ENCODE measurements around the gene SLC23A2.
"Not testable (repeated sequence)": the region's sequence is repeated elsewhere in the genome, so short reads cannot be mapped to it uniquely, and the experiment has no call there.

The SLC23A2 gene

DNA sequence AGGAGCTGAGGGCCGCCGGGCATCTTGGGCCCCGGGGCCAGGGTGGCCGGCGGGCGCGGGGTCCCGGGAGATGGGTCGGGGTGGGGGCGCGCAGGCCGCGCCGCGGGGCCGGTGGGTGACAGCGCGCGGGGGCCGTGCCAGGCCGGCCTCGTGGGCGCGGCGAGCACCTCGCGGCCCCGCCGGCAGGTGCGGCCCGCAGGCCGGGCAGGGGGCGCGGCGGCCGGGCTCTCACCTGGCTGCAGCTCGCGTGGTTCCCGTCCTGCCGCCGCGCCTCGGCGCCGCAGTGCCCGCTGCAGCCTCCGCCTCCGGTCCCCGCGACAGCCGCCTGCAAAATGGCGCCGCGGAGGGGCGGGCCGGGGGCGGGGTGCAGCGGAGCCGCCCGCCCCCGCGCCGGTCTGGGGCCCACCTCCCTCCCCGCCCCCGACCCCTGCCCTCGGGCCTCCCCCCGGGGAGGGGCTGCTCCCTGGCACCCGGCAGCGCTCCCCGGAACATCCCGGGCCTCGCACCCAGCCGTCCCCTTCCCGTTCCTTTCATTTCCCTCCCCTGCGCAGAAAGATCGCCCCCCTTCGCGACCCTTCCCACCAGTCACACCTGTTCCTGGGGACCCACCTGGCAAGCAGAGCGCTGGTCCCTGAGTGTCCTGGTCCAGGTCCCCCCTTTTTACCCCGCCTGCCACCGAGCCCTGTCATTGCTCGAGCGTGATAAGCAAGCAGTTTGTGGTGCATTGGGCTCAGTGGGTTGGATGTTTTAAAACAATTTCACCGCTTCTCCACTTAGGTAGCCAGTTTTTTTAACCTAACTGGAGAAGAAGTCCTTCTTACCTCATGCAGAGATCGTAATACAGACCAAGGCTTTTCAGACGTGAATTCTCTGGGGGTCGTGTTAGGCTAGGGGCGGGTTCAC lies at the start of gene SLC23A2:
Gene SLC23A2 (minus strand): TSS at position 337 of the 903 bp plus-strand sequence. CDS start 68,948 bp downstream, outside the sequence.
- DNase-seq (ENCODE audit: low read depth) = peak; percentile 19

DNA sequence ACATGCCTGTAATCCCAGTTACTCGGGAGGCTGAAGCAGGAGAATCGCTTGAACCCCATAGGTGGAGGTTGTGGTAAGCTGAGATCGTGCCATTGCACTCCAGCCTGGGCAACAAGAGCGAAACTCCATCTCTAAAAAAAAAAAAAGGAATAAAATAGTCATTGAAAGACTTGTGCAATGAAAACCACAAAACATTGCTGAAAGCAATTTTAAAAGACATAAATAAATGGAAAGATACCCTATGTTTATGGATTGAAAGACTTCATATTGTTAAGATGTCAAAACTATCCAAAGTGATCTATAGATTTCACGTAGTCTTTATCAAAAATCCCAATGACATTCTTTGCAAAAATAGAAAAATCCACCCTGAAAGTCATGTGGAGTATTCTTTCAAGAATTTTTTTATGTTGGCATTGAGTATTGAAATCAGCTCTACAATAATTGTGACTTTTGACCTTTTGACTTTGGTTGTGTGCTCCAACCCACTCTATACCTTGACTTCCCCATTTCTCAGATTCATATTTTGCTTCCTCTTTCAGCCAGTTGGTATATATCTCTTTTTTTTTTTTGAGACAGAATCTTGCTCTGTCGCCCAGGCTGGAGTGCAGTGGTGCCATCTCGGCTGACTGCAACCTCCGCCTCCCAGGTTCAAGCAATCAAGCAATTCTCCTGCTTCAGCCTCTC lies 45.5 kb upstream of the SLC23A2 start:
- no peak for DNase-seq (ENCODE audit: low read depth)

DNA sequence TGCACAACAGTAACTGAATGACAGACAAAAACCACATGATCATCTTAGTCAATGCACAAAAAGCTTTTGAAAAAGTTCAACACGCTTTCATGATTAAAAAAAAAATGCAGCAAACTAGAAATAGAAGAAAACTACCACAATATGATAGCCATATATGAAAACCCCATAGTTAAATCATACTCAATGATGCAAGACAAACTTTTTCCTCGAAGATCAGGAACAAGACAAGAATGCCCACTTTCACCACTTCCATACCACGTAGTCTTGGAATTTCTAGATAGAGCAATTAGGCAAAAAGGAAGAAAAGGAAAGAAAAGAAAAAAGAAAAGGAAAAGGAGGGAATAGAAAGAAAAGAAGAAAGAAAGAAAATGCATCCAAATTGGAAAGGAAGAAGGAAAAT lies 44.6 kb upstream of the SLC23A2 start:
- DNase-seq (ENCODE audit: low read depth) = no peak

DNA sequence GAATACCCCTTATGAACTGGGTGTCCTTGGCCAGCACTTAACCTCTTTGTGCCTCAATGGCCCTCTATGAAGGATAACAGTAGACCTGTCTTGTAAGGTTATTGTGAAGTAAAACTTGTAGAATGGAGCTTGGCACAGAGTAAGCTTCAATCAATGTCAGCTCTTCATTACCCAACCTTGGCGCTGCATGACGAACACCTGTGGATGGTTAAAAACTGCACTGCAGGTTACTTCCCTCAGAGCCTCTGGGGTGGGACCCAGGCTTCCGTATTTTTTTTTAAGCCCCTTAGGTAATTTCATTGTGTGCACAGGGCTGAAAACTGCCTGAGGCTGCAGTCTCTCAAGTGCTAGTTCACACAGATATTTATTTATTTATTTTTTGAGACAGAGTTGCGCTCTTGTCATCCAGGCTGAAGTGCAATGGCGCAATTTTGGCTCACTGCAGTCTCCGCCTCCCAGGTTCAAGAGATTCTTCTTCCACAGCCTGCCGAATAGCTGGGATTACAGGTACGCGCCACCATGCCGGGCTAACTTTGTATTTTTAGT lies 42.8 kb upstream of the SLC23A2 start:
- DNase-seq (ENCODE audit: low read depth) = no peak

DNA sequence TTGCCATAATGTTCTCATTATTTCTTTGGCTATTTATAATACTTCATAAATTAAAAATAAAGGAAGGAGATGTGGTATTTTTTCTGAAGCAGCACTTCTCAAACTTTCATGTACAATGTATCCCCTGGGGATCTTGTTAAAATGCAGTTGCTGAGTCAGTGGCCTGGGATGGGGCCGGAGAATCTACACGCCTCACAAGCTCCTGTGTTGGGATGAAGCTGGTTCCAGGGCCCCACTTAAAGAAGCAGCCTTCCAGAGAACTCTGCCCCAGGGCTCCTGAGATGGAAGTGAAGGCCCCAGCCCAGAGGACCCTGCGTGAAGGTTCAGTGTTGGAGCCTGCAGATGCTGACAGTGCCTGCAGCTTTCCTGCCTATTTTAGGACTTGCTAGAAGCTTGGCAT lies 40.1 kb upstream of the SLC23A2 start:
- no peak for DNase-seq (ENCODE audit: low read depth)

DNA sequence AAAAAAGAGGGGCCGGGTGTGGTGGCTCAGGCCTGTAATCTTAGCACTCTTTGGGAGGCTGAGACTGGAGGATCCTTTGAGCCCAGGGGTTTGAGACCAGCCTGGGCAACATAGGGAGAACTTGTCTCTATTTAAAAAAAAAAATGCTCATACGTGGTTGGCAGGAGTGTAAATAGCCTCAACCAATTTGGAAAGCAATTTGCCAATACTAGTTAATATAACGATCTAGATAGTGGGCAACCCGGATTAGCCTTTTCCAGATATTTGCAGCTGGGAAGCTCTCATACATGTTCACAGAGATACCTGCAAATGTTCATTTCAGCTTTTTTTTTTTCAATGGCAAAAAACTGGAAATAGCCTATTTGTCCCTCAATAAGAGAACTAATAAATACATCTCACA lies 39.0 kb upstream of the SLC23A2 start:
- no peak for DNase-seq (ENCODE audit: low read depth)

DNA sequence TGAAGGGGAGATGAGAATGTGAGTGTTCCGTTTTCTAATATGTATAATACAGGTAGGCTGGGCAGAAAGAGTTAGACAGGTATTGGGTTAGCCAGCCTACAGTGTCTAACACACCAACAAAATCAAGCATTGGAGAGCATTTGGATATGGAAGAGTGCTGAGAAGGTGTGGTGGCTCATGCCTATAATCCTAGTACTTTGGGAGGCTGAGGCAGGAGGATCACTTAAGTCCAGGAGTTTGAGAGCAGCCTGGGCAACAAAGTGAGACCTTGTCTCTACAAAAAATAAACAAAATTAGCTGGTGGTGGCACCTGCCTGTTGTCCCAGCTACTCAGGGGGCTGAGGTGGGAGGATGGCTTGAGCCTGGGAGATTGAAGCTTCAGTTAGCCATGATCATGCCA lies 38.6 kb upstream of the SLC23A2 start:
- DNase-seq (ENCODE audit: low read depth) = no peak

DNA sequence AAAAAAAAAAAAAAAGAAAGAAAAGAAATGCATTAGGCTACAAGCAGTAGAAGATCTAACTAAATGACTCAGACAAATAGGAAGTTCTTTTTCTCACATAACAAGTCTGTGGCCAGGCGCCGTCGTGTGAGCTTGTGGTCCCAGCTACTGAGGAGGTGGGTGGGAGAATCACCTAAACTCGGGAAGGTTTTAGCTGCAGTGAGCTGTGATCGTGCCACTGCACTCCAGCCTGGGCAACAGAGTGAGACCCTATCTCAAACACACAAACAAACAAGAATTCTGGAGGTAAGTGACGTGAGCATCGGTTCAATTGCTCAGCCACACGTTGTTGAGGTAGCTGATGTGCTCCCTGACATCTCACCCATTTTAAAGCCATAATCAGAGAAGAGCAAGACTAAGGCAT lies 37.9 kb upstream of the SLC23A2 start:
- DNase-seq (ENCODE audit: low read depth) = peak; percentile 43

DNA sequence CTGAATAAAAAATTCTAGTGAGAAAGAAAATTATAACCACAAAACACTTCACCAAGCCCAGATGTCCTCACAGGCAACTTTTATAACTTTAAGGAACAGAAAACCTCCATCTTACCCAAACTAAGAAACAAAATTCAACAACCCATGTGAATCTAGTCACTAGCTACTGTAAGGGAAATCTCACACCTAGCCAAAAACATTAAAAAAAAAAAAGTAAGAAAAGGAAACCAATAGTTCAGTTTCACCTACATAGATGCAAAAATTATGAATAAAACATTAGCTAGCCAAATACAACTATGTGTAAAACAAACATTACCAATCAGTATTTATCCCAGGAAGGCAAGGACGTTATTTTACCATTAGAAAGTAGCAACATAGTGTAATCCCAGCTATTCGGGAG lies 35.5 kb upstream of the SLC23A2 start:
- DNase-seq (ENCODE audit: low read depth) = no peak

DNA sequence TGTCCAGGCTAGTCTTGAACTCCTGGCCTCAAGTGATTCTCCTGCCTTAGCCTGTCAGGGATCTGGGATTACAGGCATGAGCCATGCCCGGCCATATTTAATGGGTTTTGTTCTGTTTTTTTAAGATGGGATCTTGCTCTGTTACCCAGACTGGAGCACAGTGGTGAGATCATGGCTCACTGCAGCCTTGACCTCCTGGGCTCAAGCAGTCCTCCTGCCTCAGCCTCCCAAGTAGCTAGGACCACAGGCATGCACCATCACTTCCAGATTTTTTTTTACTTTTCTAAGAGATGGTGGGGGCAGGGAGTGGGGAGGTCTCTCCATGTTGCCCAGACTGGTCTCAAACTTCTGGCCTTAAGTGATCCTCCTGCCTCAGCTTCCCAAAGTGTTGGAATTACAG lies 34.2 kb upstream of the SLC23A2 start:
- not testable (repeated sequence) for DNase-seq (ENCODE audit: low read depth)

DNA sequence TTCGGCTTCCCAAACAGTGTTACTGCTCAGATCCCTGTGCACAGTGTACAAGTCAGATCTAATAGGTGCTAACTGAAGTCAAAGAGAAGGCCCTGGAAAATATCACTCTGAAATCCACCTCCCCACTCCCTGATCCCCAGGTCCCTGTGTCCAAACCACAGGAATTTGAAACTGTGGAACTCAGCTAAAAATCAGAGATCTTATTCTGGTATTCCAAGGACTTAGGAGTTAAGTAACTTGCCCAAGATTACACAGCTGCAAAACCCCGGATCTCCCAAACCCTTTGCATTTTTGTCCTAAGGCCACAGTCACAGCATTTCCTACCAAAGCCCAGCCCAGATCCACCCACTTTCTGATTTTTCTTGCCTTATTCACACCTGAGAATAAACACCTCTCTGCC lies 32.3 kb upstream of the SLC23A2 start:
- no peak for DNase-seq (ENCODE audit: low read depth)

DNA sequence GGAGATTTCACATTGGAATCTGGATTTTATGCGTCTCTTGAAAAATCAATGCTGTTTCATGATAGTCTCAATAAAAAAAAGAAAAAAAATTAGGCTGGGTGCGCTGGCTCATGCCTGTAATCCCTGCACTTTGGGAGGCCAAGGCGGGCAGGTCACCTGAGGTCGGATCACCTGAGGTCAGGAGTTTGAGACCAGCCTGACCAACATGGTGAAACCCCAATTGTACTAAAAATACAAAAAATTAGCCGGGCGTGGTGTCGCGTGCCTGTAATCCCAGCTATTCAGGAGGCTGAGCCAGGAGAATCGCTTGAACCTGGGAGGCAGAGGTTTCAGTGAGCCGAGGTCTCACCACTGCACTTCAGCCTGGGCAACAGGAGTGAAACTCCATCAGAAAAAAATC lies 30.4 kb upstream of the SLC23A2 start:
- DNase-seq (ENCODE audit: low read depth) = not testable (repeated sequence)

DNA sequence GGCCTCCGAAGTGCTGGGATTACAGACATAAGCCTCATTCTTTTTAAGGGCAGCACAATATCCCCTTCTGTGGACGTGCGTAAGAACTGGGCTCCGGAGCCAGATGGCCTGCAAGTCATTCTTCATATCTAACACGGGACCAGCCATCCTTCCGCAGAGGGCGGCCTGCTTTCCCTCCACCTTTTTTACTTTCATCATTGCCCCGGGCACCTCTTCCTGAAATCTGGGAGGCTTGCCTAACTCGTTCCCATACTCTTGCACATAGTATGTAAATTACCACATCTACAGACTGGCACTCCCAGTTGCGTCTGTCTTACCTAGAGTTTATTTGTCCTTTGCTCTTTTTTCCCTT lies 29.9 kb upstream of the SLC23A2 start:
- DNase-seq (ENCODE audit: low read depth) = no peak

DNA sequence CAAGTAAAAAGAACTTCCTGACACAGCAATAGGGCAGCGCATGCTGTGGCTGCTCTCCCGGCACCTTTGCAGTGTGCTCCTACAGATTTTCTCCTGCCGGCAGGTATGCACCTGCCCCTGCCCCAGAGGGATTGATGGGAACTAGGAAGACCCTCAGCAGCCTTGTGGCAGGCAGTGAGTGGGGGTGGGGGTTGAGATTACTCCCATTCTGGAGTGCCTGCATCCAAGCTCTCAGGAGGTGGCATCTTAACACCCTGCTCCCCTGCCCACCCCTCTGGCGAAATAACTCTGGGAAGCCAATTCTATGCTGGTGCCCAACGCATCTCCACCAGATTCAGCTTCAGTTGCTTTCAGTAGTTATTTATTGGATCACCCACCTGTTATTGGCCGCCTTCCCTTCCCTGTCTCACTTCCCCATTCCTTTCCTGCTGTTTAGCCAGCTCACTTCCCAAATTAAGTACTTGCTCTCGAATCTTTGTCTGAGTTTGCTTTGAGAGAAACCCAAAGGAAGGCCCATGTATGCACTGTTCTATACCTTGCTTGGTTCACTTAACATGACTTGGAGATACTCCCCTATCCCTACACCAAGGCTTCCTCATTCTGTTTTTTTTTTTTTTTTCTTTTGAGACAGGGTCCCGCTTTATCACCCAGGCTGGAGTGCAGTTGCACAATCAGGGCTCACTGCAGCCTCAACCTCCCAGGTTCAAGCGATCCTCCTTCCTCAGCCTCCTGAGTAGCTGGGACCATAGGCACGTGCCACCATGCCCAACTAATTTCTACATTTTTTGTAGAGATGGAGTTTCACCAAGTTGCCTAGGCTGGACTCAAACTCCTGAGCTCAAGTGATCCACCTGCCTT lies 29.3 kb upstream of the SLC23A2 start:
- no peak for DNase-seq (ENCODE audit: low read depth)

DNA sequence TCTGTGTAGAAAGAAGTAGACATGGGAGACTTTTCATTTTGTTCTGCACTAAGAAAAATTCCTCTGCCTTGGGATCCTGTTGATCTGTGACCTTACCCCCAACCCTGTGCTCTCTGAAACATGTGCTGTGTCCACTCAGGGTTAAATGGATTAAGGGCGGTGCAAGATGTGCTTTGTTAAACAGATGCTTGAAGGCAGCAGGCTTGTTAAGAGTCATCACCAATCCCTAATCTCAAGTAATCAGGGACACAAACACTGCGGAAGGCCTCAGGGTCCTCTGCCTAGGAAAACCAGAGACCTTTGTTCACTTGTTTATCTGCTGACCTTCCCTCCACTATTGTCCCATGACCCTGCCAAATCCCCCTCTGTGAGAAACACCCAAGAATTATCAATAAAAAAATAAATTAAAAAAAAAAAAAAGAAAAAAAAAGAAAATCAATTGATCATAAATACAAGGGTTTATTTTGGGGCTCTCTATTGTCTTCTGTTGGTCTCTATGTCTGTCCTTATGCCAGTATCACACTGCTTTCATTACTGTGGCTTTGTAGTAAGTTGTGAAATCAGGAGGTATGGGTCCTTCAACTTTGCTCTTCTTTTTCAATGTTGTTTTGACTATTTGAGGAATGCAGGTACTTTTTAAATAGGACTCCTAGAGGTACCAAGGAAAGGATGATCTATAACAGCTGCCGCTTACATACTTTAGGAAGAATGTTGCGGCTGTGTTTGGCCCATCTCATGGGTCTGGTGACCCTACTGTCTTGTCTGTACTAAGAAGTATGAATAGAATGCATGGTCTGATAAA lies 27.1 kb upstream of the SLC23A2 start:
- DNase-seq (ENCODE audit: low read depth) = not testable (repeated sequence)

DNA sequence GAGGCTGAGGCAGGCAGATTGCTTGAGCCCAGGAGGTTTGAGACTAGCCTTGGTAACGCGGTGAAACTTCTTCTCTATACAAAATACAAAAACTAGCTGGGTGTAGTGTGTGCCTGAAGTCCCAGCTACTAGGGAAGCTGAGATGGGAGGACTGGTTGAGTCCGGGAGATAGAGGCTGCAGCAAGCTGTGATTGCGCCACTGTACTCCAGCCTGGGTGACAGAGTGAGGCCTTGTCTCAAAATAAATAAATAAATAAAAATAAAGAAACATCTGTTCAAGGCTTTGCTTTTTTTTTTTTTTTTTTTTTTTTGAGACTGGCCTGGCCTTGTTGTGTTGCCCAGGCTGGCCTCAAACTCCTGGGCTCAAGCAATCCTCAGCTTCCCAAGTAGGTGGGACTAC lies 23.7 kb upstream of the SLC23A2 start:
- DNase-seq (ENCODE audit: low read depth) = no peak

DNA sequence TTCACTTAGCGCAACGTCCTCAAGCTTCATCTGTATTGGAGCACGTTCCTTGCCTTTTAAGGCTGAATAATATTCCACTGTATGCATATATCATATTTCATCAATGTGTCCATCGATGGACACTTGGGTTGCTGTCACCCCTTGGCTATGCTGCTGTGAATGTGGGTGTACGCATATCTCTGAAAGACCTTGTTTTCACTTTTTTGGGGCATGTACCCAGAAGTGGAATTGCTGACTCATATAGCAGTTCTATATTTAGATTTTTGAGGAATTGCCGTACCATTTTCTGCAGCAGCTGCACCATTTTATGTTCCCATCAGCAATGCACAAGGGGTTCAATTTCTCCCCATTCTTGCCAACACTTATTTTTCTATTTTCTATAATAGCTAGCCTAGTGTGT lies 22.8 kb upstream of the SLC23A2 start:
- DNase-seq (ENCODE audit: low read depth) = no peak

DNA sequence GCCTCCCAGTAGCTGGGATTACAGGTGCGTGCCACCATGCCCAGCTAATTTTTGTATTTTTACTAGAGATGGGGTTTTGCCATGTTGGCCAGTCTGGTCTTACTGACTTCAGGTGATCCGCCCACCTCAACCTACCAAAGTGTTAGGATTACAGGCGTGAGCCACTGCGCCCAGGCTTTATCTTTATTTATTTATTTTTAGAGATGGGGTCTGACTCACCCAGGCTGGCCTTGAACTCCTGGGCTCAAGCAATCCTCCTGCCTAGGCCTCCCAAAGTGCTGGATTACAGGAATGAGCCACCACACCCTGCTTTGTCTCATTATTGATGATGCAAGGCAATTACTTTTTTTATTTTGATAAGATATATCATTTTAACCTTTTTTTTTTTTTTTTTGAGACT lies 21.9 kb upstream of the SLC23A2 start:
- not testable (repeated sequence) for DNase-seq (ENCODE audit: low read depth)

DNA sequence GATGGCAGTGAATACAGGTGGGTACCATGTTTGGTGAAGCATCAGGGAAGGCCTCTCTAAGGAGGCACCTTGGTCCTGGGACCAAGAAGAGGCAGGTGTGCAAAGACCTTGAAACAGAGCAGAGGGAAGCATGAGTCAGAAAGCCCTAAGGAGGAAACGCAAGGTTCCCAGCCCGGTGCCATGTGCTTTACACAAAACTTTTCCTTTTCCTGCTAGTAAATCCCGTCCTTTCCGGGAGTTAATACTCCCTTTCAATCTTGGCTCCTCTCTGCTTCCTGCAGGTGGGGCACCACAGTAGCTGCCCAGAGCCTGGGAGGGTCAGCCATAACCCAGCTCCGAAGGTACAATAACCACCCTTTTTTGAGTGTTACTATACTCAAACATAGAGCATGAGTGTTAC lies 19.4 kb upstream of the SLC23A2 start:
- DNase-seq (ENCODE audit: low read depth) = no peak

DNA sequence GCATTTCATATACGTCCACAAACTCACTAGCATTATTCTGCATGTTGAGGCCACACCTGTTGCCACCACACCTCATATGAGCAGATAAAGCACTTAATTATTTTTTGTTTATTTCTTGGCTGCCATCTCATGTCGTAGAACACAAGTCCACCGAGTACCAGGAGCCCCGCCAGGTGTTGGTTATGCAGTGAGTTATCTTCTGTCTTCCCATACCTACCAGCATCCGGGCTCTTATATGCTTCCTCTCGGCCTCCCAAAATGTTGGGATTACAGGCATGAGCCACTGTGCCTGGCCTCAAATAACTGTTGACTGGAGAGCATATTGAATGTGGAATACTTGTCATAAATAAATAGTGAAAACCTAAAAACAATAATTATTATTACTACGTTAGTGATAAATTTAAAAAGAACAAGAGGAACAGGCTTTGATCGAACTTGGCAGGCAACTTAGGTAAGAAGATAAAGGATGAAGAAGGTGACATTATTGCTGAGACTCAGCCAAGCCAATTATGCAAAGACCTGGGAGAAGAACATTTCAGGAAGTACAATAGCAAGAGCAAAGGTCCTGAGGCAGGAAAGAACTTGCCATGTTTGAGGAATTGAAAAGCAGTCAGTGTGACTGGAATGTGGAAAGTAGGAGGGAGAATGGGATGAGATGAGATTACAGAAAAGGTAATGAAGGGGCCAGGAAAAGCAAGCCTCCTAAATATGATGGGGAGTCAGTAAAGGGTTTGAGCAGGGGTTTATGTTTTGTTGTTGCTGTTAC lies 12.6 kb upstream of the SLC23A2 start:
- DNase-seq (ENCODE audit: low read depth) = no peak

DNA sequence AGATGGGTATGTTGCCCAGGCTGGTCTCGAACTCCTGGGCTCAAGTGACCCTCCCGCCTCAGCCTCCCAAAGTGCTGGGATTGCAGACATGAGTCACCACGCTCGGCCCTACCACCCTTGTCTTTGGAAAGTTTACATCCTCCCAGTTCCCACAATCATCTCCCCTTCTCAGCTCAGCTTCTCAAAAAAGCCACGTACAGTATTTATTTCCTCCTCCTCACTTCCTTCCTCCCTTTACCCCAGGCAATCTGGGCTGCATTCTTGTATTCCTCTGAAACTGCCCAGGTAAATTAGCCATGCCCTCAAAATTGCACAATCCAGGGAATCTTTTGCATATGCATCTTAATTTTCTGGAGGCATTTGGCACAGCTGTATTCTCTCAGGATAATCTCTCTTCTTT lies 7.4 kb upstream of the SLC23A2 start:
- no peak for DNase-seq (ENCODE audit: low read depth)

Measured in activated gamma-delta T cell treated with anti-CD3 and anti-CD28 coated beads, Interleukin-2, amount 50 U/mL, for 16 hours (primary cell).